COR-L47 (cell line): ENCODE measurements around the gene CCDC38.
A peak's percentile ranks its signal among the peaks of the same experiment; 100 is the strongest.

Source experiments
- DNase-seq: peaks from one replicate; lab custom pipeline; 2025; lab: John Stamatoyannopoulos, UW

CCDC38 gene

DNA sequence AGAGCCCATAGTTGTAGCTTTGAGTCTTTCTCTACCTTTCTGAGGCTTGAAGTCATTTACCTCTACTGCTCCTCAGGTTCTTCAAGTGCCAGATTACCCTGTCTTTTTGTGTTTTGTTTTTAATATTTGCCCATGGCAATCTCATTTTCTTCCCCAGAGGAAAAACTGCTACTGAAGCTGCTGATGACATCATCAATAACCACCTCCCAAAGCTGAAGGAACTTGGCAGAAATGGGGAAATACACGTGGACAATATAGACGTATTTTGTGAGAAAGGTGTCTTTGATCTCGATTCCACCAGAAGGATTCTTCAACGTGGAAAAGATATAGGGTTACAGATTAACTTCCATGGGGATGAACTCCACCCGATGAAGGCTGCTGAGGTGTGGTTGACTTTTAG lies 17.8 kb upstream of the CCDC38 start:
- no peak for DNase-seq

DNA sequence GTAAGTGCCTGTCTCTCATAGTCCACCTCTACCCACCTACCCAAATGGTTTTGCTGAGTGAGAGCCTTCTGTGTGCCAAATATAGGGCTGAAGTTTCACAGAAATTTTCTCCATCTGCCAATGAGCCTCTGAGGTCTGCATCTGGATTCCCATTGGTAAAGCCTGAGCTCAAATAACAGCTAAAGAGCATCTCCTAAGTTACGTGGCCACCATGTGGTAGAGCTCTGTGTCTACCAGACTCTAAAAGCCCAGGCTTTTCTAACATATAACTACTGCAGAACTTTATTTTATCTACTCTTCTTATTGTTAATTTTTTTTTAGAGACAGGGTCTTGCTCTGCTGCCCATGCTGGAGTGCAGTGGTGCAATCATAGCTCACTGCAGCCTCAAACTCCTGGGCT lies 16.7 kb upstream of the CCDC38 start:
- DNase-seq = peak; percentile 45

DNA sequence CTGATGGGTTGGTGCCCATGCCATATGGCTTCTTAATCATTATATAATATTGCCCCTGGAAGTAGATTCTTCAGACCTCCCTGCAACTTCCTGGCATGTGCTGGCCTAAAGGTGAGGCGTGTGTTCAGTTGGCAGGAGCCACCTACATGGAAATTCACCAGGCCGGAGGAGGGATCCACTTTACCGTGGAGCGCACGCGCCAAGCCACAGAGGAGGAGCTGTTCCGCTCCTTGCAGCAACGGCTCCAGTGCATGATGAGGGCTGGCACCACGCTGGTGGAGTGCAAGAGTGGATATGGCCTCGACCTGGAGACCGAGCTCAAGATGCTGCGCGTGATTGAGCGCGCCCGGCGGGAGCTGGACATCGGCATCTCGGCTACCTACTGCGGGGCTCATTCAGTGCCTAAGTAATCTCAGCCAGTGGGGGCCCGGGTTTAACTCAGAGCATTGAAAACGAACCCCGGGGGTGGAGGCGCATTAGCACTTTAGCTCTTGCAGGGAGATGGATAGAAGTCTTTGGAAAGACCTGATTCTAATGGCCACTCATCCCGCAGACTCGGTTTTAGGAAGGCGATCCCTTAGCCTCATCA lies 14.2 kb upstream of the CCDC38 start:
- no peak for DNase-seq

DNA sequence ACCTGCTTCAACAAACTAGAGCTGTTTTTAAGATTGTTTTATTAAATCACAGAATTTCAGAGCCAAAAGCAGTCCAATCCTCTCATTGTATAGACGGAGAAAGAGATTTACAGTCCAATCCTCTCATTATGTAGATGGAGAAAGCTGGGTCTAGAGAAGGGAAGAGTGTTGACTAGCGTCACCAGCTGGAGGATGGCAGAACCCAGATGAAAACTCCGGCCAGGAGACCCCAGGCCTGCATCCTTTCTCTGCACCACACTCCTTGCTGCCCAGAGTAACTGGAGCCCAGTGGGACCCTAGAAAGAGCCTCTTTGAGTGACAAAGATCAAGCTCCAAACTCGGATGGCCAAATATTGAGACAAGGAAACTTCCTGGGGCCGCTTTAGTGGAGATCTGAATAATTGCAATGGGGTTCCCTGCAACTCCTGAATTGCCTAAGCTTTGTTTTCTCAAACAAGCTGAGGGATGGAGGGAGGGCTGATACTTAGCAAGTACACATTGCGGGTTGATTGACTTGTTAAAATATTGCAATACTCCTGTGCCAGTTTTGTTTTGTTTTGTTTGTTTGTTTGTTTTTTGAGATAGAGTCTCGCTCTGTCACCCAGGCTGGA lies 13.2 kb upstream of the CCDC38 start:
- no peak for DNase-seq

DNA sequence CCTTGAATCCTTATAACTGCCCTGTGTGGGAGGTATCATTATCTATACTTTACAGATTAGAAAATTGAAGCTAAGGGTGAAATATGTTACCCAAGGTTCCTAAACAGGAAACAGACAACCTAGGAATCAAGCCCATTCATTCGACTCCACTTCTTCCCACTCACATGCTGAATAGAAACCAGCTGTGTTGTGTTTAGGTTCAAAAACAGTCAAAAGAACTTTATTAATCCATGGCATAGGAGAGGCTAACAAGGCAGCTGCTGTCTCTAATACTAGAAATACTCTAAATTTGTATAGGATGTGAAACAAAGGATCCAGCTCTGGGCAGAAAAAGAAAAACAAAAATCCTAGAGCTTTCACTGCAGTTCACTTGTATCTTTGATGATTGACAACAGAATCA lies 10.6 kb upstream of the CCDC38 start:
- no peak for DNase-seq

DNA sequence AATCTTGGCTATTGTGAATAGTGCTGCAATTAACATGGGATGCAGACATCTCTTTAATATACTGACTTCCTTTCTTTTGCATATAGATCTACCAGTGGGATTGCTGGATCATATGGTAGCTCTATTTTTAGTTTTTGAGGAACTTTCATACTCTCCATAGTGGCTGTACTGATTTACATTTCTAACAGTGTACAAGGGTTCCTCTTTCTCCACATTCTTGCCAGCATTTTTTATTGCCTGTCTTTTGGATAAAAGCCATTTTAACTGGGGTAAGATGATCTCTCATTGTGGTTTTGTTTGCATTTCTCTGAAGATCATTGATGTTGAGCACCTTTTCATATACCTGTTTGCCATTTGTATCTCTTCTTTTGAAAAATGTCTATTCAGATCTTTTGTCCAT lies 9.1 kb upstream of the CCDC38 start:
- no peak for DNase-seq

DNA sequence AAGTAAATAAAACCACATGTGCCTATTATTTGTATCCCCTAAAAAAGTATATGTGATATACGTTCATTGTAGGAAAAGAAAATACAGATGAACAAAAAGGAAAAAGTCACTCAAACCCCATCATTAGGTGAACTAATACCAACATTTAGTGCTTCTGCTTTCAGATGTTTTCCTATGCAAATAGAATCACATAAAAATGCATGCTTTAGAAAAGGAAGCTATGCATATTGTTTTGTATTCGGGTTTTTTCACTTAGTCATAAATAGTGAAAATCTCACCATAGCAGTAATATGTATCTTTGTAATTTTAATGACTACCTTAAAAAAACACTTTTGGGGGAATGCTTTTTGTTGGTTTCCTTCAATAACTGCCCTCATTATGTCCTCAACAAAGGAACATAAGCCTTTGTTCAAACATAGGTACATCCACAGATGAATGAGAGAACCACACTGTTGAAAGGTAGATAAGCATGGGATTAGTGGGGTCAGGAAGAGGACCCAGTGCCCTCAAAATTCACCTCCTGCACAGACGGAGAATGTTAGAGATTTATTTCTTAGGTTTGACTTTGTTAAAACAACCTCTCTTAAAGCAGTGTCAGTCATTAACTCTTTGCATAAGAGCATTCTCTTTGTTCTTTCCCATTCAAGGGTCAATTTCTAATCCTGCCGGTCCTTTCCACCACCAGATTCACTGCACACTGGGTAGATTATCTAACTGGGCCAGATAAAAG lies 7.2 kb upstream of the CCDC38 start:
- DNase-seq = no peak

DNA sequence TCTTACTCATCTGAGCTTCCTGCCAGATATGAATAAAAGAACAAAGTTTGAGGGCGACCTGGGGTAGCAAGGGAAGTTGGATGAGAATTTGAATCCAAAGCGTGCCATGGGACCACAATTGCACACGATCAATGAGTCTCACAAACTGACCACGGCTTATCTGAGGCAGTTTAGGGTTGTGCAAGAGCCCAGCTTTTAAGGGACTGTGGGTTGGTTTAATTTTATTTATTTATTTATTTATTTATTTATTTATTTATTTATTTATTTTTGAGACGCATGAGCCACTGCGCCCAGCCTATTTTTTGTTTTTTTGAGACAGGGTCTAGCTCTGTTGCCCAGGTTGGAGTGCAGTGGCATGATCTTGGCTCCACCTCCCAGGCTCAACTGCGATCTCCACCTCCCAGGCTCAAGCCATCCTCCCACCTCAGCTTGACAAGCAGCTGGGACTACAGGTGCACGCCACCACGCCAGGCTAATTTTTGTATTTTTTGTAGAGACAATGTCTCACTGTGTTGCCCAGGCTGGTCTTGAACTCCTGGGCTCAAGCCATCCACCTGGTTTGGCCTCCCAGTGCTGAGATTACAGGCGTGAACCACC lies 1.8 kb upstream of the CCDC38 start:
- DNase-seq = no peak

DNA sequence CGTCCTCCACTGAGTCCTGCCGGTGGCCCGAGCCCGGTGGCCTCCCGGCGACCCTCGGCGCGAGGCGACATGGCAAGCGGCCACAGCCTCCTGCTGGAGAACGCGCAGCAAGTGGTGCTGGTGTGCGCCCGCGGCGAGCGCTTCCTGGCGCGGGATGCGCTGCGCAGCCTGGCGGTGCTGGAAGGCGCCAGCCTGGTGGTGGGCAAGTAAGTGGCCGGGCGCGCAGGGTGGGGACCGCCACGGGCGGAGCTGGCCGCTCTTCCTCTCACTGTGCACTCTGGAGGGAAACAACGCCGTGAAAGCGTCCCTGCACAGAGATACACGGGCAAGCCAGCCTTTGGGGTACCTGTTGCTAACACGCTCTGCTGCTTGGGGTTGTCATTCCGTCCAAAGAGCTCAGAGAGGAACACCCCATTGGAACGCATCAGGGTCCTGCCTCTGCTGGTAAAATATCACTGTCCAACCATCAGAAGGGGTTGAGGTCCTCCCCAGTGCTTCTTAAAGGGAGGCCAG lies 972 bp upstream of the CCDC38 start, which contains the start of gene AMDHD1:
Gene AMDHD1 (plus strand): TSS at position 2 of the 513 bp plus-strand sequence. CDS start 68 bp downstream, at position 70.
- peak; percentile 41 for DNase-seq

DNA sequence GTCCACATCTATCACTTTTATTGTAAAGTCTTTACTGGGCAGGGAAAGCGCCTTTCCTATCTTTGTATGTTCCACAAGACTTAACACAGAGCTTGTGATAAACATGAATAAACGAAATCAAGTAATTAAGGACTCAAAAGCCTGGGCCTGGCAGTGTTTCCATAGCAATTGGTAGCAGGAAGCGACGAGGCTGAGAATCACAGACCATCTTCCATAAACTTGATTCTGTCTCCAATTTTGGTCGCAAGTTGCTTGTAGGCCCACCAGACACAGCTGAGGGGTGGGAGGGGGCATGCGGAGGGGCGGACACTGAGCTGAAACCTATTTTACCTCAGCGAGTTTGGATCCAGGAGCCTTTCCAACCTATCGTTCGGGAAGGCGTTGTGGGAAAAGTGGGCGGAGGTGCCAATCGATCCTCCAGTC lies 302 bp downstream of the CCDC38 start:
- DNase-seq = no peak

DNA sequence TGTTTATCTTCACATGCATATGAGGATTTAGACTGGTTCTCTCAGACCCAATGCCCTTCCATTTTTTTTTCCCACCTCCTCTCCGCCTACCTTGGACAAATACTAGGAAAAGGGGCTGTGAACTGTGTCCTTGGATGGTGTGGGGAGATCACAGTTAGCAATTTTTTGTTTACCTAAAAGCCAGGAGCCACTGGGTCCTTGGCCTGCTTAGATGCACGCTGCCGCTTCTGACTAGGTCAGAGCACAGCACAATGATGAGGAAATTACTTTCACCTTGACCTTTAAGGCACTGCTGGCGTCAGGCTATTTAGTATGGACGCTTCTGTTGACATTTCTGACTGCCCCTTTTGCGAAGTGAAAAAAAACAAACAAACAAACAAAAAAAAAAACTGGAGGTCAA lies 1.9 kb downstream of the CCDC38 start:
- DNase-seq = no peak

DNA sequence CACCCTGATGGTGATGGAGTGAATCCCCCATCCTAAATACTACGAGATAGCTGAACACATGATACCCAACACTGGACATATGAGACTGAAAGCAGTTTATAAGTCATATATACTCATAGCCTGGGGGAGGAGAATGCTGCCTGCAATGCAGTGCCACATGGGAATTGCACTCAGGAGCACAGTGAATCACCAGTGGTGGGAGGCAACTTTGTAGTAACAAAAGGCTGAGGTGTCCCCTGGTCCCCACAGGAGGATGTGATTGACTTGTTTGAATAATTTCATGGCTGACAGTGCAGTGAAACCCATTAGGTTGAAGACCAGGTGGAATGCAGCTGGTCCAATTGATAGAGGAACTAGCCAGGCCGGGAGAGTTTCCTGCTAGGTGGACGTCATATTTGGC lies 20.2 kb downstream of the CCDC38 start:
- DNase-seq = no peak

DNA sequence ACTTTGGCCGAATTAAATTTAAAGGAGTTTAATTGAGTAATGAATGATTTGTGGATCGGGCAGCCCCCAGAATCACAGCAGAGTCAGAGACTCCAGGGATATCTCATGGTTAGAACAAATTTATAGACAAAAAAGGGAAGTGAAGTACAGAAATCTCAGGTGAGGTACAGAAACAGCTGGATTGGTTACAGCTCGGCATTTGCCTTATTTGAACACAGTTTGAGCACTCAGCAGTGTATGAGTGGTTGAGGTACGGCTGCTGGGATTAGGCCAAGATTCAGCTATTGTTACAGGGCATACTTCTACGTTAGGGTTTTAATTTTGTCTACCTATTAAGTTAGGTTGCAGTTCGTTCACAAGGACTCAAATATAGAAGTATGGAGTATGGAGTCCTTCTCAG lies 23.3 kb downstream of the CCDC38 start:
- DNase-seq = no peak

DNA sequence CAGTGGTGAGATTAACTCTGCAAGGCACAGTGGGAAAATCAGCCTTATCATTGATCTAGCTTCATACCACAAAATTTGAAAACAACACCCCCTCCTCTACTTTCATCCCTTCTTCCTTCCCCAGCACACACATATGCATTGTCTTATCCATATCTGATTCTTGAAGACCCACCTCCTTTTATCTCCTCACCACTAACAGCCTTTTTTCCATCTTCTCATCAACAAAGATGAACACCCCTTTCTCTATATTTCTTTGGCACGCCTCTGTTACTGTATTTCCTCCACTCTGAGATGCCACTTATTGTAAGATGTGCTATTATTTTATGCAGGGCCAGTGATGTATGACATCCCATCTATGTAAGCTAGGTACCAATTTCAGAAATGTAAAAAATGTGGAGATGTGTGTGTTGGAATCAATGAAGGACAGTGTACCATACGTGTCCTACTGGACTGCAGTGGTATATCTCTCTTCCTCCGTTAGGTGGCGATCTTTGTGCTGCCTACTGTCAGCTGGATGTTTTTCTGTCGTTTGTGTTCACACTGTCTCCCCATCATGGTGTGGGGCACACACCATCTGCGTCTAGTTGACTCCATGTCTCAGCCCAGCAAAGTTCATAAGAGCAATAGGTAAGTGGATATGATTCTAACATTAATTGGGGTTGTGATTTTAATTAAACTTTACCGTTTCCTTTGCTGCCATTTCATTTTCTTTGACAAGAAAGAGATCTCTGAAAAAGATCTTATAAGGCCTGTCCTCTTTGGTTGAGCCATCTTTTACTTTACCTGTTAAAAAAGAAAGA lies 24.0 kb downstream of the CCDC38 start:
- peak; percentile 59 for DNase-seq

DNA sequence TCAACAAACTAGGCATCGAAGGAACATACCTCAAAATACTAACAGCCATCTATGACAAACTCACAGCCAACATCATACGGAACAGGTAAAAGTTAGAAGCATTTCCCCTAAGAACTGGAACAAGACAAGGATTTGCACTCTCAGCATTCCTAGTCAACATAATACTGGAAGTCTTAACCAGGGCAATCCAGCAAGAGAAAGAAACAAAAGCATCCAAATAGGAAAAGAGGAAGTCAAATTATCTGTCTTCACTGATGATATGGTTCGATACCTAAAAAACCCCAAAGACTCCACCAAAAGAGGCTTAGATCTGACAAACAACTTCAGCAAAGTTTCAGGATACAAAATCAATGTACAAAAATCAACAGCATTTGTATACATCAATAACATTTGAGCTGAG lies 32.5 kb downstream of the CCDC38 start:
- DNase-seq = no peak

DNA sequence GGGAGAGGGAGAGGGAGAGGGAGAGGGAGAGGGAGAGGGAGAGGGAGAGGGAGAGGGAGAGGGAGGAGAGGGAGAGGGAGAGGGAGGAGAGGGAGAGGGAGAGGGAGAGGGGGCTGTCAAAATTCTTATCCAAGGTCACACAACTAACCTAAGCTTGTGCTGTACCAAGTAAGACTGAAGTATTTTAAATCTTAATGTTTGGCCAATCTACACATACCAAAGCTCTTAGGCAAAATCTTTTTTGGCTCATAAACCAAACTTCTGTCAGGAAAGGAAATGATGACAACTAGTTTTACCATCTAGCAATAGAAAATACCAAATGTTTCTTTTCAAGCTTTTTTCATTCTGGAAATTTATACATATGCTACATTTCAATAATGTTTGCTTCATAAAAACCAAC lies 33.8 kb downstream of the CCDC38 start:
- DNase-seq = no peak

DNA sequence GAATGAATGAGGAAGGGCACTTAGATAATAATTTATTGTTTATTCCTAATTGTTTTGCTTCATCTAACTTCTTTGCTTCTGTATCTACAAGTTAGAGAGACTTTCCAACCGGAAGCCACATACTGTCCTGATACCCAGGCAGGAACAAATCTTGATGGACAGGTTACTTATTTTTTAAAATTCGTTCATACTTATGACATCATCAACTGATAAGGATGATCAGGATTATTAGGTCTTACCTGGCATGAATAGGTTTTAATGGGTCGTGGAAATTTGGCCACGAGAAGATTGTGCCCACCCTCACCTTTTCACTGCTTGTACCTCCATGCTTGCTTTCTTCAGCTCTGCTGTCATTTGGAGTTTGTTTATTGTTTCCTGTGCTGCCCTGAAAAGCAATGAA lies 44.3 kb downstream of the CCDC38 start:
- DNase-seq = no peak

DNA sequence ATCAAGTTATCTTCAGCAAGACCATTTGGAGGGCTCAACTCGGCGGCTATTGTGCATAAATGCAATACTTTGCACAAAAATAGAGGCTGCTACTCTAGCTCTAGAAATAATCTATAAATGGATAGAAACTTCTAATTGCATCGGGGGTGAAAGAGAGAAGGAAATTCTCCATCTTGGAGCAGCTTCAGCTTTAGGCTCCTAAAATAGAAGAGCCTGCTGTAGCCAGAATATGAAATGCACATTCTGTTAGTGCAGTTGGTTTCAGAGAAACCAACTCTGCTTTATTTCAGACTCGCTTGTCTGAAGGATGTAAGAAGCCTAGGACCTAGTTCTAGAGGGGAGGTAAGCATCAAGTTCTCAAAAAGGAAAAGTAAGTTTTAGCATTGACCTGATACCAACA lies 45.6 kb downstream of the CCDC38 start:
- DNase-seq = no peak

DNA sequence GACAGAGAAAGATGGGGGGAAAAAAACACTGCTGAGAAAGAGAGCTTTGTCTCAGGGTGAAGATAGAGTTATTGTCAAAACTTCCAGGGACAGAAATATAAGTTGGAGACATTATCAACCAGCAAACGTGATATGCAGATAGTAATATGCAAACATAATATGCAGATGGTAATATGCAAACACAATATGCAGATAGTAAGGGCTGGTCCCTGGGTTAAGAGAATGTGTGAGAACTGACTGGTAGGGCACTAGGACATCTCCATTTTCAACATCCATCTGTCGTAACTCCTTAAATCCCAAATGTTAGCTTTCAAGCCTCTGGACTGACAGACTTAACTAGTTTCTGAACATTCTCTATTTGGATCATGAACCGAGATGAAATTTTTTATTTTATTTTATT lies 51.5 kb downstream of the CCDC38 start:
- no peak for DNase-seq

DNA sequence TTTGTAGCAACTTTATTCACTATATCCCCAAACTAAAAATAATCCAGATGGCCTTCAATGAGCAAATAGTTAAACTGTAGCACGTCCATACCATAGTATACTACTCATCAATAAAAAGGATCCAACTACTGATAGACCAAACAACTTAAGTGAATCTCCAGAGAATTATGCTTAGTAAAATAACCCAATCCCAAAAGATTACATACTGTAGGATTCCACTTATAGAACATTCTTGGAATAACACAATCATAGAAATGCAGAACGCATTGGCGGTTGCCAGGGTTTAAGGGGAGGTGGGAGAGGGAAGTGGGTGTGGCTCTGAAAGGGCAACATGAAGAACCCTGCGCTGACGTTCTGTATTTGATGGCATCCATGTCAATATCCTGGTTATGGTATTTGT lies 55.1 kb downstream of the CCDC38 start:
- no peak for DNase-seq

DNA sequence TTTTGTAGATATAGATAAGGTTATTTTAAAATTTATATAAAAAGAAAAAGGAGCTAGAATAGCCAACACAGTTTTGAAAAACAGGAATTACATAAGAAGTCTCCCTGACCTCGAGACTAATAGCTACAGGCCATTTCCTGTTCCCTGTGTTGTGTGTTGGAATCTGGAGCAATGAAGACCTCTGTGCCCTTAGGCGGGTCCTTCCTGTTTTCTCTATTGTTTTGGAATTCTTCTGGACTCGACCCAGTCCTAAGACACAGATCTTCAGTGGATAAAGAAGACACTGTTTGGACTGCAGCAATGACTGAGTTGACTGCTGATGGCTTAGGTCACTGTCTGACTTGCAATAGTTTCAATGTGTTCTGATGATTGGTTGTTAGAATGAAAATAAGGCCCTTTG lies 57.4 kb downstream of the CCDC38 start:
- no peak for DNase-seq

DNA sequence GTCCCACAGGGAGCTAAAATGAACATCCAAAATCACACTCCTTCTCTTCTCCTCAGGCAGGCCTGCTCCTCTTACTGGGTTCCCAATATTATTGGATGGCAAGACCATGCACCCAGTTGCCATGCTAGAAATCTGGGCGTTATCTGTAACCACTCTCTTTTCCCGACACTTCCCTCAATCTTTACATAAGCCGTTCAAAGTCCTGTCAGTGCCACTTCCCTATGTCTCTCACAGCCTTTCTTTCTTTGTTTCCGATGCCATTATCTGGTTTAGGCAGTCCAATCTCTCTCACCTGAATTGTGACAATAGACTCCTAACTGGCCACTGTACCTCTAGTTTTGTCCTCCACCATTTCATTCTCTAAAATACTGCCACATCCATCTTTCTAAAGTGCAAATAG lies 59.5 kb downstream of the CCDC38 start:
- DNase-seq = no peak
